H1 (cell line): ENCODE results near the gene VENTX. TPM values are rescaled to one million over a fixed set of nuclear protein-coding genes. Genes with fewer than 3 reads are reported as not detected.

Source experiments
- FOSL1 ChIP-seq: IDR thresholded peaks from 2 replicates; pipeline ENCODE4 v1.6.1; 2011; ENCODE audit warnings: mild to moderate bottlenecking, low read depth, low read length, moderate library complexity; ENCODE audit not compliant: insufficient read depth
- POLR2AphosphoS5 ChIP-seq: IDR thresholded peaks from 2 replicates; pipeline ENCODE4 v1.6.1; 2011; ENCODE audit warnings: low read depth, low read length
- SP2 ChIP-seq: IDR thresholded peaks from 2 replicates; pipeline ENCODE4 v1.6.1; 2012; ENCODE audit warnings: mild to moderate bottlenecking, low read length, inconsistent platforms
- polyA plus RNA-seq, 7 experiments: library from polyadenylated mRNA; depleted of rRNA in 3 of 7; stranded (reverse) in 5 of 7; unstranded in 2 of 7; fragments of >200 nt in 5 of 7; fragments of 200-250 nt in 2 of 7; gene quantifications; 1 replicate in 5 of 7; 2 replicates in 1 of 7; 4 replicates in 1 of 7; pipeline versions ENCODE4 v1.2.1 to v1.2.3, GENCODE V29; 2011 to 2013; ENCODE audit warnings: missing spikeins in 2 of 7, mixed read lengths in 2 of 7
- total RNA-seq: library from RNA; stranded (reverse); fragmentation: NEBNext Ultra II Directional; extraction: Animal tissue kit (Norgen Biotek cat#: 25700); gene quantifications from 2 replicates; pipeline ENCODE4 v1.2.1, GENCODE V29; 2021
- TF ChIP-seq, protein P1 (sequence below): IDR thresholded peaks from 2 replicates; pipeline ENCODE4 v1.6.1; 2011; ENCODE audit warnings: low read length, improper control_type of control experiment

The VENTX gene
- total and polyA plus RNA-seq, 2 of the 8 experiments (the other 6 are each of a cell fraction or from before 2014, with no cell fraction given) = 5.6 TPM

DNA sequence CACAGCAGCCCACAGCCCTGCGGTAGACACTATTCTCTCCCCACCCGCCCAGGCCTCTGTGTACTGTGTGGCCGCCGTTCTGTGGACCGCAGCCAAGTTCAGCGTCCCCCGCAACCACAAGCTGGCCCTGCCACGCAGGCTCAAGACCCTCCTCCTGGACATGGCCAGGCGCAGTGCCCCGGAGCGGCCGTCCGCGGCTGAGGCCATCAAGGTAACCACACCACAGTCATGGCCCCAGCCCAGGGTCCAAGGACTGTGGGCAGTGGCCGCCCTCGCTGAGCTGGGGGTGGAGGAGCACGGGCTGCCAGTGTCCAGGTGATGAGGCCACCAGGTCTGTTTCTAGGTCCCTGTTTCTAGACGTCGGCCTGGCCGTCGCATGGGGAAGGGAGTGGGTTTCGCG is 42.0 kb upstream of the VENTX start (continued):
- no peak for TF ChIP-seq SP2
- TF ChIP-seq POLR2AphosphoS5 = no peak
- TF ChIP-seq, protein P1, sequence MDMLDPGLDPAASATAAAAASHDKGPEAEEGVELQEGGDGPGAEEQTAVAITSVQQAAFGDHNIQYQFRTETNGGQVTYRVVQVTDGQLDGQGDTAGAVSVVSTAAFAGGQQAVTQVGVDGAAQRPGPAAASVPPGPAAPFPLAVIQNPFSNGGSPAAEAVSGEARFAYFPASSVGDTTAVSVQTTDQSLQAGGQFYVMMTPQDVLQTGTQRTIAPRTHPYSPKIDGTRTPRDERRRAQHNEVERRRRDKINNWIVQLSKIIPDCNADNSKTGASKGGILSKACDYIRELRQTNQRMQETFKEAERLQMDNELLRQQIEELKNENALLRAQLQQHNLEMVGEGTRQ = no peak
- no peak for TF ChIP-seq FOSL1
